HUES64 (cell line): ENCODE measurements around the gene ADAM11.

ENCODE experiments used
- H3K27ac ChIP-seq: 2 replicates; pipeline ENCODE4 v1.7.0; 2013; ENCODE audit warnings: low read depth, low read length, inconsistent platforms
- H3K27me3 ChIP-seq: 2 replicates; pipeline ENCODE4 v1.6.1; 2013; ENCODE audit warnings: mild to moderate bottlenecking, low read length; ENCODE audit not compliant: insufficient read depth
- H3K36me3 ChIP-seq: 2 replicates; pipeline ENCODE4 v1.6.1; 2013; ENCODE audit warnings: mild to moderate bottlenecking, low read length; ENCODE audit not compliant: insufficient read depth
- H3K4me1 ChIP-seq: 2 replicates; pipeline ENCODE4 v1.6.1; 2013; ENCODE audit warnings: mild to moderate bottlenecking, low read length, moderate library complexity; ENCODE audit not compliant: insufficient read depth
- H3K4me3 ChIP-seq: 2 replicates; pipeline ENCODE4 v1.5.1; 2013; ENCODE audit warnings: mild to moderate bottlenecking, low read length, moderate library complexity
- H3K9ac ChIP-seq: 2 replicates; pipeline ENCODE4 v1.6.1; 2013; ENCODE audit warnings: mild to moderate bottlenecking, low read depth, low read length
- H3K9me3 ChIP-seq: 2 replicates; pipeline ENCODE4 v1.6.1; 2013; ENCODE audit warnings: low read depth, low read length; ENCODE audit not compliant: insufficient read depth
- WGBS: fragments of 150-250, 120-280 bp; methylation state at CpG from one replicate; pipeline ENCODE4 v1.1.7; 2013; ENCODE audit warnings: missing lambda C conversion rate; 5-methylcytosine and 5-hydroxymethylcytosine counted together

ADAM11 gene

GRCh38 chr17:44828919-44829522, 70.2 kb downstream of the ADAM11 start:
- peak overlapping the region; percentile 93 for H3K27ac ChIP-seq
- no peaks in the 10 kb centered on the region for H3K27me3 ChIP-seq
- WGBS: under 1% methylated on average over 21 of the region's 21 CpGs
- 0 out of 2 replicates have a peak, but pooled peaks cover 3% of the 10 kb centered on the region for H3K36me3 ChIP-seq
- peaks cover 30% of the 10 kb centered on the region for H3K4me1 ChIP-seq
- H3K9me3 ChIP-seq: no peaks in the 10 kb centered on the region
- H3K4me3 ChIP-seq: peak overlapping the region; percentile 99
- H3K9ac ChIP-seq: peak overlapping the region; percentile 99

GRCh38 chr17:44829523-44830358, 71.0 kb downstream of the ADAM11 start, which contains the start of gene GJC1:
TSS of gene GJC1 (minus strand) at chr17:44830287. CDS start at chr17:44805817, 24,470 bp downstream.
- H3K9me3 ChIP-seq: no peaks in the 10 kb centered on the region
- peak within 1 kb of the TSS; percentile 99 for H3K4me3 ChIP-seq
- WGBS: under 1% methylated on average over 123 of the region's 123 CpGs
- H3K27me3 ChIP-seq: no peaks in the 10 kb centered on the region
- H3K27ac ChIP-seq: peak within 1 kb of the TSS; percentile 93
- 0 out of 2 replicates have a peak, but pooled peaks cover 3% of the 10 kb centered on the region for H3K36me3 ChIP-seq
- peaks cover 30% of the 10 kb centered on the region for H3K4me1 ChIP-seq
- H3K9ac ChIP-seq: peak within 1 kb of the TSS; percentile 99

GRCh38 chr17:44830359-44831288, 71.8 kb downstream of the ADAM11 start:
- Histone ChIP-seq H3K27me3 (no peaks in the 10 kb centered on the region), H3K9me3 (no peaks in the 10 kb centered on the region), H3K9ac (peak overlapping the region; percentile 99), H3K27ac (peak overlapping the region; percentile 93), H3K4me3 (peak overlapping the region; percentile 99), H3K4me1 (peaks cover 30% of the 10 kb centered on the region), H3K36me3 (0 out of 2 replicates have a peak, but pooled peaks cover 2% of the 10 kb centered on the region)
- under 1% methylated on average over 58 of the region's 58 CpGs for WGBS

GRCh38 chr17:44831371-44831770, 72.6 kb downstream of the ADAM11 start:
- peak overlapping the region; percentile 93; the same call in 1 of the 2 replicates for H3K27ac ChIP-seq
- peak overlapping the region; percentile 99 for H3K4me3 ChIP-seq

More at GRCh38 chr17:44831371-44831770, 72.6 kb downstream of the ADAM11 start:
- peaks cover 30% of the 10 kb centered on the region for H3K4me1 ChIP-seq
- H3K9me3 ChIP-seq: no peaks in the 10 kb centered on the region
- no peaks in the 10 kb centered on the region for H3K27me3 ChIP-seq
- 69% methylated on average over 12 of the region's 12 CpGs for WGBS
- no peaks in the 10 kb centered on the region for H3K36me3 ChIP-seq
- H3K9ac ChIP-seq: peak overlapping the region; percentile 99
